Activated T-helper 1 cell treated with Interleukin-2 at 50 U/mL for 16 hours (primary cell): Measurements from ENCODE around the gene DUSP1.
"Not testable (repeated sequence)": the region's sequence is repeated elsewhere in the genome, so short reads cannot be mapped to it uniquely, and the experiment has no call there.

Experiments used
- DNase-seq: peaks from one replicate; pipeline ENCODE4 v3.0.0-alpha.2; 2020; ENCODE audit warnings: low read depth

DUSP1 gene

GRCh38 chr5:172797771-172798191 lies 26.8 kb upstream of the DUSP1 start:
- no peak for DNase-seq

- no peak for DNase-seq
Measured at GRCh38 chr5:172796306-172796705, 25.3 kb upstream of the DUSP1 start.

- DNase-seq: no peak
Measured at GRCh38 chr5:172795318-172795977, 24.5 kb upstream of the DUSP1 start.

- DNase-seq: no peak
Measured at GRCh38 chr5:172793577-172794488, 22.8 kb upstream of the DUSP1 start.

GRCh38 chr5:172792701-172793570 lies 21.9 kb upstream of the DUSP1 start:
- DNase-seq: no peak

- no peak for DNase-seq
Measured at GRCh38 chr5:172791726-172792445, 20.9 kb upstream of the DUSP1 start.

GRCh38 chr5:172791286-172791685 lies 20.3 kb upstream of the DUSP1 start:
- no peak for DNase-seq

- no peak for DNase-seq
Measured at GRCh38 chr5:172790496-172790889, 19.5 kb upstream of the DUSP1 start.

- no peak for DNase-seq
Measured at GRCh38 chr5:172789687-172790495, 18.9 kb upstream of the DUSP1 start.

- no peak for DNase-seq
Measured at GRCh38 chr5:172788771-172789686, 18.0 kb upstream of the DUSP1 start.

GRCh38 chr5:172787538-172787937 lies 16.5 kb upstream of the DUSP1 start:
- not testable (repeated sequence) for DNase-seq

GRCh38 chr5:172786736-172787462 lies 15.9 kb upstream of the DUSP1 start:
- no peak for DNase-seq

GRCh38 chr5:172785429-172786088 lies 14.6 kb upstream of the DUSP1 start:
- DNase-seq: no peak

GRCh38 chr5:172784162-172784561 lies 13.2 kb upstream of the DUSP1 start:
- DNase-seq: not testable (repeated sequence)

GRCh38 chr5:172783319-172783718 lies 12.3 kb upstream of the DUSP1 start:
- DNase-seq: not testable (repeated sequence)

- DNase-seq: no peak
Measured at GRCh38 chr5:172782169-172783039, 11.4 kb upstream of the DUSP1 start.

GRCh38 chr5:172779691-172780341 lies 8.8 kb upstream of the DUSP1 start:
- DNase-seq: no peak
